Coronary artery (tissue), 2 donors: Measurements from ENCODE around the gene TFIP11.

Experiments
- DNase-seq: peaks from one replicate; pipeline ENCODE4 v3.0.0-alpha.2; 2017; ENCODE audit warnings: low spot score
- H3K27ac ChIP-seq, 2 donors: fragments of 200-600 bp; sonication (generic); one replicate each; pipeline ENCODE4 v1.5.1; 2016 to 2019
- H3K4me3 ChIP-seq: fragments of 200-600 bp; sonication (generic); 2 replicates; pipeline ENCODE4 v1.5.1; 2016; ENCODE audit warnings: mild to moderate bottlenecking, moderate library complexity
- TF ChIP-seq, protein P1 (sequence below): fragments of 200-600 bp; sonication (generic); IDR thresholded peaks from one replicate; pipeline ENCODE4 v1.5.1; 2019; ENCODE audit warnings: antibody characterized with exemption

The TFIP11 gene

GRCh38 chr22:26522592-26522991 is 10.3 kb upstream of the TFIP11 start:
- H3K4me3 ChIP-seq, result no peak overlapping the region
- no peak overlapping the region for H3K27ac ChIP-seq
- DNase-seq, result no peak
- TF ChIP-seq, protein P1, sequence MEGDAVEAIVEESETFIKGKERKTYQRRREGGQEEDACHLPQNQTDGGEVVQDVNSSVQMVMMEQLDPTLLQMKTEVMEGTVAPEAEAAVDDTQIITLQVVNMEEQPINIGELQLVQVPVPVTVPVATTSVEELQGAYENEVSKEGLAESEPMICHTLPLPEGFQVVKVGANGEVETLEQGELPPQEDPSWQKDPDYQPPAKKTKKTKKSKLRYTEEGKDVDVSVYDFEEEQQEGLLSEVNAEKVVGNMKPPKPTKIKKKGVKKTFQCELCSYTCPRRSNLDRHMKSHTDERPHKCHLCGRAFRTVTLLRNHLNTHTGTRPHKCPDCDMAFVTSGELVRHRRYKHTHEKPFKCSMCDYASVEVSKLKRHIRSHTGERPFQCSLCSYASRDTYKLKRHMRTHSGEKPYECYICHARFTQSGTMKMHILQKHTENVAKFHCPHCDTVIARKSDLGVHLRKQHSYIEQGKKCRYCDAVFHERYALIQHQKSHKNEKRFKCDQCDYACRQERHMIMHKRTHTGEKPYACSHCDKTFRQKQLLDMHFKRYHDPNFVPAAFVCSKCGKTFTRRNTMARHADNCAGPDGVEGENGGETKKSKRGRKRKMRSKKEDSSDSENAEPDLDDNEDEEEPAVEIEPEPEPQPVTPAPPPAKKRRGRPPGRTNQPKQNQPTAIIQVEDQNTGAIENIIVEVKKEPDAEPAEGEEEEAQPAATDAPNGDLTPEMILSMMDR, result no peak

DNA sequence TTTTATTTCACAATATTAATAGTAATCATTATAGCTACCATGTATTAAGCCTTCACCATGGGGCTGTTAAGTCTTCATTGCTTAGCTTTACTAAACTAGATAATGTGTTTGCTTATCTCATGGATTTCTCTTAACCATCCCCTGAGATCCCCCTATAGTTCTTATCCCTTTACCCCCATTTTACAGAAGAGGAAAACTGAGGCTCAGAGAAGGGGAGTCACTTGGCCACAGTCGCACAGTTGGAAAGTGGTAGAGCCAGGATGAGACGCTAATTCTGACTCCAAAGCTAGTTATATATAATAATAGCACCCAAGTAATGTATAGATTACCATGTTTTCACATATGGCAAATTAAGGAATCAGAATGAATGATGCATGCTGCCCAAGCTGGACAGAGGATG is 9.7 kb upstream of the TFIP11 start:
- no peak for DNase-seq
- Histone ChIP-seq H3K27ac (no peak overlapping the region), H3K4me3 (no peak overlapping the region)
- TF ChIP-seq, protein P1, result no peak

DNA sequence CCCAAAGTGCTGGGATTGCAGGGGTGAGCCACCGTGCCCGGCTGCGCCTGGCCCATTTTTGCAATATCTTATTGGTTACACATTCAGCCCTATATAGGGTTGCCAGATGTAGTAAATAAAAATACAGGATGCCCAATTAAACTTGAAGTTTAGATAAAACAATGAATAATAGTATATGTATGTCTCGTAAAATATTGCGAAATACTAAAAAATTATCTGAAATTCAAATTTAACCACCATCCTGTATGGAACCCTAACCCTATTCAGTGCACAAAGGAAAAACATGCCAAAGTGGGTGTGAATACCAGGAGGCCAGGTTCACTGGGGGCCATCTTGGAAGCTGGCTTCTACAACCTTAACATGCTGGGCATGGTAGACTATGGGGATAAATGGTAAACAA is 5.2 kb upstream of the TFIP11 start:
- DNase-seq, result no peak
- TF ChIP-seq, protein P1, result no peak
- H3K4me3 ChIP-seq, result no peak overlapping the region
- H3K27ac ChIP-seq, result no peak overlapping the region

DNA sequence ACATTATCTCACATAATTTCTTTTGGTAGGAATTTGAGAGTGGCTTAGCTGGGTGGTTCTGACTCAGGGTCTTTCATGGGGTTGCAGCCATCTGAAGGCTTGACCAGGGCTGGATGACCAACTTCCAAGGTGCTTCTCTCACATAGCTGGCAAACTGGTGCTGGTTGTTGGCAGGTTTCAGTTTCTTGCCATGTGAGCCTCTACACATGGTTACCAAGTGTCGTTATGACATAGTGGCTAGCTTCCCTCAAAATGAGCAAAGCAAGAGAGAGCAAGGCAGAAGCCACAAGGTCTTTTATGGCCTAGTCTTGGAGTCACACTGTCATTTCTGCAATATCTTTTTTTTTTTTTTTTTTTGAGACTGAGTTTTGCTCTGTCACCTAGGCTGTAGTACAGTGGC is 4.2 kb upstream of the TFIP11 start:
- no peak for DNase-seq
- H3K4me3 ChIP-seq, result no peak overlapping the region
- no peak overlapping the region for H3K27ac ChIP-seq
- TF ChIP-seq, protein P1, result no peak

- TF ChIP-seq, protein P1, result no peak
- Histone ChIP-seq H3K4me3 (no peak overlapping the region), H3K27ac (no peak overlapping the region)
- DNase-seq, result no peak
These were observed 3.7 kb upstream of the TFIP11 start for GRCh38 chr22:26515931-26516330.

GRCh38 chr22:26514419-26515161 is 2.3 kb upstream of the TFIP11 start:
- Histone ChIP-seq H3K27ac (no peak overlapping the region), H3K4me3 (no peak overlapping the region)
- TF ChIP-seq, protein P1, result no peak
- no peak for DNase-seq

DNA sequence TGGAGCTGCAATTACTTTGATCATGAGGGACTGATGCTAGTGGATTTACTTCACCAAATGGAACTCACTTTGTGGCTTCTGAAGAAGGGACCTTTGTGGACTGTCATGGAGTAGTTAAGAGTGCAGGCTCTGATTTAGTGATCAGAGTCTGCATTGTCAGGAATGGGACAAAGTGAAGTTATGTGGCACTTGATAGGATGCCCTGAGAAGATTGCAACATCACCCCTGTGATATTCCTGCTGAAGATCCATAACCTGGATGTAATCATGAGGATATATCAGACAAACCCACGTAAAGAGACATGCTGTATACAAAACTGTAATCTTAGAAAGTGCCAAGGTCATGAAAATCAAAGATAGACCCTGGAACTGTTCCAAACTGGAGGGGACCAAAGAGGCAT is 1.6 kb upstream of the TFIP11 start:
- DNase-seq, result no peak
- Histone ChIP-seq H3K27ac (no peak overlapping the region), H3K4me3 (no peak overlapping the region)
- TF ChIP-seq, protein P1, result no peak
